ENCODE data around the gene SLC29A3.
A peak's percentile ranks its signal among the peaks of the same experiment; 100 is the strongest.

Gene SLC29A3

DNA sequence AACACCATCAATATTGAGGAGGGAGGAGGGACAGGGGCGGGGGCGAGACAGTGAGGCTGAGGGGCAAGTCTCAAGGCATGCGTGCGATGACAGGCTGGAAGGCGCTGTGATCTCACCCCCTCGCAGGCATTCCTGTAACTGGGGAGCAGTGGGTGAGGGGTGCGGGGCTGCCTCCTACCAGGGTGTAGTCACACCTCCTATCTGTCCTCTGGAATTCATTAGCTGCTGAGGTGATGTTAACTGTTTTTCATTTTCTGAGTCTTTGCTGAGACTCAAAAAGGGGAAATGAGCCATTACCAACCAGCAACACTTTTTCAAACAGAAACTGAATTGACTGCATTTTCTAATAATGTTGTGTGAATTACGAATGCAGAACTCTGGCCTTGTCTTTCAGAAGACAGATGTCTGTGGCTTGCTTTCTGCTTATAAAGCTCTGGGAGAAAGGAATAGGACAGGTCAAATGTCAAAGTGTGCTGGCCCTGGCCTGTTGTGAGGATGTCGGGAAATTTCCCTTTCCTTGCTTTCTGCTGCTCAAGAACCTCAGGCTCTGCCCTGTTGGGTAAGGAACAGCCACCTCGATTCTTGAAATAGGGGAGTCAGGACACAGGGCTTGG is 53.9 kb downstream of the SLC29A3 start:
- DNase-seq, result no peak

DNA sequence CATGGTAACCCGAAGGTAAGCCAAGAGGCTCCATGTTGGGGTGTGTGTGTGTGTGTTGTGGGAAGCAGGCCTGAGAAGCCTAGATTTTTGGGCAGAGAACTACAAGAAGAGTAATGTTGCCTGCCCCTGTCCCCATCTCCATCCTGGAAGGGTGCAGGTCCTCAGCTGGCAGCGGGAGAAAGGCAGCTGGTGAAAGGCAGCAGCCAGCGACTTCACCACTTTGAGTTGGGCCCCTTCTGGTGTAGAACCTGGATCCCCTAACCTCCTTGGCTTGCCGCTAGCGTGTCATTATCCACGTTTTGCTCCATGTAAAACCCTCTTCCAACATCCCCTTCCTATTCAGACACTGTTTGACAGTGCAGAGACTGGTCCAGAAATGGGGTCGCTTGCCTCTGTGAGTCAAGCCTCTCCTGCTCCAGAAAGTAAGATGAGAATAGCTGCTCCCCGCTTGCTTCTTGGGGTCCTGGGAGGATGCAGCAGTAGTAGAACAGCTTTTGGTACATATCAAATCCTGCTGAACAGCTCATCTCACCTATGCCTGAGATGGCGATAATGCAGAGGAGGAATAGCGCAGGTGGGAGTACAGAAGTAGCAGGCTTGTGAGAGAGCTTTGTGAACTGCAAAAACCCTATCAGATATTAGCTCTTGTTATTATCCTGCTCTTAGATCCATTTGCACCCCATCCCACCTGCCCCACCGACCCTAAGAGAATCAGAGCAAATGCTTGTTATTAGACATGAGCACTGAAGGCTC is 55.6 kb downstream of the SLC29A3 start:
- DNase-seq, result no peak

DNA sequence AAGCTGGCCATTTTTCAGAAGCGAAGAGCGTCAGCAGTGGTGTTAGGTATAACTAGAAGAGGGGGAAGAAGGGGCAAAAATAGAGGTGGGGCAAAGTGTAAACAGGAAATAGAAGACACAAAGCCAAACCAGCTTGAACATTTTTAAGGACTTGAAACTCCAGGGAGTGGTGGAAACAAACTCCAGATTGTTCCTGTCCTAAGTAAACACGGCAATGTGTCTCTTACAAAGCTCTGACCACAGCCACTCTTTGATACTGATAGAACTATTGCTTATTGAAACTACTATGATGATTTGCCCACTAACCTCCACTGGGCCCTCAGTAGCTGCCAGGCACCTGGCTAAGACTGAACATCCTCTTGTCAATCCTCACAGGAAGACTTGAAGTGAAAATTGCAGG is 56.9 kb downstream of the SLC29A3 start:
- DNase-seq, result no peak

DNA sequence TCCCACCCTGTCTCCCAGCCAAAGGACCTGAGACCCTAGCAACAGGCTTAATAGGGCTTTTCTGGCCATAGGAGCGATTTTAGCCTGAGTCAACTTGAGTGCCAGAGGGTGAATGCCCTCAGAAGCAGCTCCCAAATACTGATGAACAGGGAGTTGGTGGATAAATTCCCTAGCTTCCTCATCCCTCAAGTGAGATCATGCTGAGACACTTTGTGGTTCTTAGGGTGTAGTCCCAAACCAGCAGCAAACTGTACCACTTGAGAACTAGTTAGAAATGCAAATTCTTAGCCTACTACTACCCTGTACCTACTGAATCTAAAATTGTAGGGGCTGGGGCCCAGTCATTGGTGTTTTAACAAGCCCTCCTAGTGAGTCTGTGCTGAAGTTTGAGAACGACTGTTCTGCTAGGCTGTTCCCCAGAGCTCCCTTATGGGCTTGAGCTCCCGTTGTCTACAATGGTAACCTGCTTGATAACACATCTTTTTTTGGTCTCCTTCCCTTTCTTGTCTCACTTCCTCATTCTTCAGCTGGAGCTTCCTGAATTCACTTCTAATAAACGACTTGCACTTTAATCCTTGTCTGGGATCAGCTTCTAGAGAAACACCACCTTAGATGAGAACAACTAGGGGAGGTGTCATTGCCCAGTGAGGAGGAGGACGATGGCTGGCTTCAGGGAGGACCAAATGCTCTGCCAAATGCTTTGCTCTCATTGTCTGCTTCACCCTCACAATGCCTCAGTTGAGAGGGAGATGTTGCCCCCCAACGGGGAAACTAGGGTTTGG is 59.5 kb downstream of the SLC29A3 start:
- DNase-seq, result no peak

DNA sequence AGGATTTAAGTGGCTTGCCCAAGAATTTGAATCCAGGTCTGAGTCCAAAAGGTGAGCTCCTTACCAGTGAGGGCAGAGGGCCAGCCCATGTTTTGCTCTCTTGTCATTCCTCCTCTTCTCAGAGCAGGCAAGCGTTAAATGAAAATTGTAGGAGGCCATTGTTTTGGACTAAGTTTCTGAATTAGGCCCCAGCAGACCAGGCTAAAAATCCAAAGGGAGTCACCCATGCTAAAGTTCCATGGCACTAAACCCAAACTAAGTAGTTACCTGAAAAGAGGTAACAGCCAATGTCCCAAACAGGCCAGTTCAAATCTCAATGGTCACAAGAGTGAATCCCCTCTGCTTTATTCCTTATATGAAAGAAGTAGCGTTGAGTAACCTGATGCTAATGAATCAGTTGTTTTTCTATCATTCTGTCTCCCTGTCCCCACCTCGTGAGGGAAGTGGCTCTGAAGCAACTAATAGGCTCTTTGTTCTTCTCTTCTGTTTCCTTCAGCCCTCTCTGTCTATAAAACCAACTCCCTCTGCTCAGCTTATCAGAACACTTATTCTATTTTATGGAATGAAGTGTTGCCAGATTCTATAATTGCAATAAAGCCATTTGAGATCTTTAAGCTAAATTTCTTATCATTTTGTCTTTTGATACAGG is 60.2 kb downstream of the SLC29A3 start:
- no peak for DNase-seq

DNA sequence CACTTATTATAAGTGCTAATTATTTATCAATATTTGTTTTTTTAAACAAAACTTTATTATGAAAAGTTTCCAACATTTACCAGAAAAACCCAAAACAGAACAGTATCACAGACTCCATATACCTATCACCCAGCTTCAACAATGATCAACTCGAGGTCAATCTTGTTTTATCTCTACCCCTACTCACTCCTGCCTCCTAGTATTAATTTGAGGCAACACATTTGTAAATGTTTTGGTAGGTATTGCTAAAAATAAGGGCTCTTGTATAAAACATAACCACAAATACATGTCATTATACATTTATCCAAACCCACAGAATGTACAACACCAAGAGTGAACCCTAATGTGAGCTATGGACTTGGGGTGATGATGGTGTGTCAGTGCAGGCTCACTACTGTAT is 61.8 kb downstream of the SLC29A3 start:
- DNase-seq, result no peak

DNA sequence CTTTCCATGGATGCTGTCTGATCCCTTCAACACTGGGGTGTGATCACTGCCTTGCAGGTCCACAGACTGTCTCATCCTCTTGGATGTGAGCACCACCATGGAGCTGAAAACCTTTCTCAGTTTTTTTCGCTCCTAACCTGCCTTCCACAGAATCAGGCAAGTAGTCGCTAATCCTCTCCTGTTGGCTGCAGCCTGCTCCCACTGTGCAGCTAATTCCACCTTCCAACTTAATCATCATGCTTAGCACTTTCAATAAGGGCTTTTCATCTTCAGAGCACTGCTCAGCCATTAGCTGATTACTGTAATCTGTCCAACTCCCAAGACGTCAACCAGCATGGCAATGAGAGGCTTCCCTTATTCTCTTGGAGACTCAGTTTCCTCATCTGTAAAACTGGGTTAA is 62.6 kb downstream of the SLC29A3 start:
- DNase-seq, result no peak

DNA sequence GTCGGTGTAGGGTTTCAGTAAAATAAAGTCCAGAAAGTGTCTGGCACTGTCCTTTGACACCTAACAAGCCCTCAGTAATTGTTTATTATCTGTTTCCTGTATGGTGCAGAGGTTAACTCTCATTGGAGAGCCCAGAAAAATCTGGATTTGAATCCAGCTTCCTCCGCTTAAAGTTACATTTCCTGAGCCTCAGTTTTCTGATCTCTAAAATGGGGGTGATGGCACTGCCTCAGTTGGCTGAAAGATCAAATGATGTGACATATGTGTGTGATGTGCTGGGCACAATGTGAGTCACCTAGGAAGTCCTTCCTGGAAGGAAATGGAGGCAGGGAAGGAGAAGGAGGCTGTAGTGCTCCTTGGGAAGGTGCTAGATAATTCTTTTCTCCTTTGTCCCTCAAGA is 63.0 kb downstream of the SLC29A3 start:
- no peak for DNase-seq

DNA sequence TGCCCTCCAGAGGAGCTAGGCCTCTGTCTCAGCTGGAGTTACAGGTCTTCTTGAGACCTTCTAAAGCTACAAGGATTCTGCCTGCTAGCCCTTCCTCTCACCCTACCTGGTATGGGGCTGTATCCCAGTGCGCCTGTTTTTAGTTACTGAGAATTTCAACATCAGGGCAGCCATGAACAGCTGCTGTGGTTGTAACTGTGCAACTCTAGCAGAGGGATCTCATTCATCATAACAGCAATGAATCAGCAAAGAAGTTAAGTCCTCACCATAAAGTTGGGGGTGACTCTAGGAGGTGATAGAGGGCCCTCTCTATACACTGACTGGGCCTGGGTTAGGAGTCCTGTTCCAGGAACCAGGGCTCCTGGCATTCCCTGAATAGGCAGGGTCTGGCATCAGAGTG is 63.7 kb downstream of the SLC29A3 start:
- no peak for DNase-seq

DNA sequence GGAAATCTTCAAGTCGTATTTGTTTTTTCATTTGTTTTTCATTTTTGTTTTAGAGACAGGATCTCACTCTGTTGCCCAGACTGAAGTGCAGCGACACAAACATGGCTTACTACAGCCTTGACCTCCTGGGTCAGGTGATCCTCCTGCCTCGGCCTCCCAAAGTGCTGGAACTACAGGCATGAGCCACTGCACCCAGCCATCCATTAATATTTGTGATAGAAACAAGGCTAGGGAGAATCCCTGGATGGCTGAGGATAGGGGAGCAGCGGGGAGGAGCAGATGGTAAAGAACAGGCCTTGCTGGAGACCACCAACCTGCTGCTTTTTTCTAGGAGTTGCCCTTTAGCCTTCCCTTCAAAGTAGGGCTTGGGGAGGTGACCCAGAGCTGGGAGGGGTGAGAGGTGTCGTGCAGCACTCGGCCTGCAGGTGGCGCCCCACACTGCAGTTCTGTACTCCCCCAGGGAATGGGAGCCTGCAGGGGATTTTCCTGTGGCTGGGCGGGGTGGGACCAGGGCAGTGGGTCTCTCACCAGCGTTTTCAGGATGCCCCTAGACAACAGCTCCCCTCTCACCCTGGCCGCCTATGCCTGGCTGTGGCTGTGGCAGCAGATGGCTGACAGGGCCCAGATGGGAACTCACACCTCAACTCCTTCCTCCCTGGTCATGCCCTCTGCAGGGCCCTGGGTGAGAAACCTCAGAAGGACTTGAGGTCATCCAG is 65.1 kb downstream of the SLC29A3 start:
- DNase-seq, result peak; percentile 88

DNA sequence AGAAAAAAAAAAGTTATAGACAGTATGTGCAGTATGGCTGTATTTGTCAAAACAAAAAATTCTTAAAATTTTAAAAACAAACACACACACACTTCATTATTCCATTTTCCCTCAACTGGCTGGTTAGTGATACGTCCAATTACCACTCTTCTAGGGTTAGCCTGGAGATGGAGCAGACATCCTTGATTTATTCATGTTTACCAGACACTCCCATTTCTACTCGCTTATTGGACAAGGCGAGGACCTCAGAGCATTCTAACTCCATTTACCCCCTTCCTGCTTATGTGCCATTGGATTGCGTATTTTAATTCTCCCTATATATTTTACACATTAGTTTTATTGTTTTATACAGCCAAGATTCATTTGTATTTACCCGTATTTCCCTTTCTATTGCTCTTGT is 69.1 kb downstream of the SLC29A3 start:
- DNase-seq, result no peak

DNA sequence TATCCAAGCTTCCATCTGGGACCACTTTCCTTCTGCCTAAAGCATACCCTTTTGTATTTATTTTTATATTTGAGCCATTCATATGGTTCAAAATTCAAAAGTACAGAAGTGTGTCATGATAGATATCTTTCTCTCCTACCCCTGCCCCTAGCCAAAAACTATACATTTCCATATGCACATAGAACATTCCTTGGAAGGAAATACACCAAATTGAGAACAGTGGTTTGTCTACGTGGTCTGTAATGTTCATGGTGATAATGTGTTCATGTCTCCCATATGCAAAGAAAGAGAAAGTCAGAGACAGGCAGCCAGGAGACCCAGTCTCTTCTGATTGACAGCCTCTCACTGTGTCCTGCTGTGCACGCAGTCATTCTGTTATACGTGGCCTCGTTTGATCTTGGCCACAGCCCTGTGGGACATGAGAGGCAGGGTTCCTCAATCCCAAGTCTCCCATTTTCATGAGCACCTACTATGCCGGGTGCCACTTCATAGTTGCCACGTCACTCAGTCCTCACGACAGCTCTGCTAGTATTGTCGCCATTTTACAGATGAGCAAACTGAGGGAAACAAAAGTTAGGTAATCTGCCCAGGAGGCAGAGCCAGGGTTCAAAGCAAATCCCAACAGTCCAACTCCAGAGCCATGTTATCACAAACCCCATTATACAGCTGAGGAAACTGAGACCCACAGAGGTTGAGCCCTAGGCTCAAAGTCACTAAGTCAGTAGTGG is 69.7 kb downstream of the SLC29A3 start:
- DNase-seq, result no peak

DNA sequence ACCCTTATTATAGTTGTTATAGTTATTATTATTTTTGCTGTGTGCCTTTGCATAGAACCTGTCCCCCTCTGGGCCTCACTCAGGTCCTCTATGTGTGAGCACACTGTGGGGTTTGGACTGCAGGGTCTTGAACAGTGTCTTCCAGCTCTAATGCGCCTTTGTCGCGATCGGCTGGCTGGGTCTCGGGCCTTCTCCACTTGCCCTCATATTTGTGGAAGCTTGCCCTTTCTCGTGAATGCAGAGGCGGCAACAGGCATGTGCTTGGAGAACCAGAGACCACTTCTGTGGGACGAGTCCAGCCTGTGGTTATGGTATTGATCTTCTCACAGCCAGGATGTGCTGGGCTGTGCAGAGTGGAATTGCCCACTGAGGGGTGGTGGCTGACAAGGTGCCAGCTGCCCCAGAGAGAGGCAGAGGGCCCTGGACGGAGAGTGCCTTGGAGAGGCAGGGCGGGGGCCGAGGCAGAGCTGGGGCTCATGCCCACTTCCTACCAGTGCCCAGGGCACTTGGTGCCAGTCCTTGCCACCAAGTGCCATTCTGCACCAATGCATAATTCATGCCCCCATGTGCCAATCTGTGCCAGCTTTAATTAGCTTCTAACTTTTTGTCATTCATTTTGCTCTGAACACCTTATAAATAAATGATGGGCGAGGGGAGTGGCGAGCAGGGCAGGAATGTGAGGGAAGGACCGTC is 70.9 kb downstream of the SLC29A3 start:
- no peak for DNase-seq

DNA sequence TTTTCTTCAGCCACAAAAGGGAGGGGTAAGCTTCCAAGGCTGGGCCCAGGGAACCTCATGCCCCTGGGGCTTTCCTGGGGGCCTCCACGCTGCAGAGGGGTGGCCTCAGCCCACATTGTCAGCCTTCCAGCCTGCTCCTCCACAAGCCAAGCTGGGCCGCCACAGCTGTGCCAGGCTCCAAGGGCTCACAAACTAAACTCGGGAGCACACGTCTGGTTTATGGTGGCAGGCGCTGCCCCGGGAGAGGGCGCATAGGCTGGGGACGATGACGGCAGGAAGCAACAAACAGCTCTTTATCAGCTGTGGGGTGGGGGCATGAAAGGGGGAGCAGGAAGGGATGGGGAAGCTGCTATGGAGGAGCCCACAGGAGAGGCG is 71.4 kb downstream of the SLC29A3 start:
- no peak for DNase-seq

DNA sequence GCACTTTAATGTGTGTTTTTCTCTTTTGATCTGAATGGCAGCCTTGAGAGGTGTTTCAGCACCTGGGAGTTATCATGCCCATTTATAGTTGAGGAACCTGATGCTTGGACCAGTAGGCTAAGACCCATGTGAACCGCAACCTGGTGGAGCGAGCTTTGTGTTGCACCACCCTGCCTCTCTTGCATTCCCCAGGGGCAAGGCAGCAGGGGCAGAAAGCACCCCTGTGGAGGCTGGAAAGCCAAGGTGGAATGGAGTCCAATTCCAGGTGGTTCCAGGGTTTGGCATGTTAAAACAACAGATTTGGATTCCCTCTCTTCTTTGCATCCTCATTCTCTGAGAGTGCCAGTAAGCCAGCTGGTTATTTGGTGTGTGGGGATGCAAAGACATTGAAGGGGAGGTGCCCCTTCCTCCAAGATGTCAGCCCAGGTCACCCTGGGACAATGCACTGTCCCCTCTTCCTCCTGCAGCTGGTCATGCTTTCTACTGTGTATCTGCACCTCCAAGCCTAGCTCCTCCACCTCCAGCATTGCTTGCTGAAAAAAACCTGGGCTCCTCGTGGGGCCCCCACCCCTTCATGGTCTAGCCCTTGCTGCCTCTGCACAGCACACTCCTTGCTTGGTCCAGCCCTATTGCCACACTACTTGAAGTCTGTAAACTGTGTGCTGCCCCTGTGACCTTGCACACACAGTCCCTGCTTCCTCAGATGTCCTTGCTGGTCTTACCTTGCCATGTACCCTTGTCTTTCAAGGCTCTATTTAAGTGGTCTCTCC is 72.0 kb downstream of the SLC29A3 start:
- DNase-seq, result no peak

DNA sequence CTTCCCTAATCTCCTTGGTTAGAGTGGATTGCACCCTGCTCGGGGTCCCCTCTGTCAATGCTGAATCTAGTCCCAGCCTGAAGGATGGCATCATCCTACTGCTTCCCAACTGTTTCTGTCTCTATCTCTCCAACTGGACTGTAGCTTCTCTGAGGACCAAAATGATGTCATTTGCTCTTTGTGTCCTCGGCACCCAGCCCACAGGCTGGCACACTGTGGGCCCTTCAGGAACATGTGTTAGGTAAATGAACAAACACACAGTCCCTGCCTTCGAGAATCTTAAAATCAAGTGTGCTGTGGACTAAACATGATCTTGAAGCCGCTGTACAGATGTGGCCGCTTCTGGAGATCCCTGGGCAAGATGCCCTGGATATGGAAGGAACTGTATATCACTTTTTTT is 72.6 kb downstream of the SLC29A3 start:
- DNase-seq, result no peak

DNA sequence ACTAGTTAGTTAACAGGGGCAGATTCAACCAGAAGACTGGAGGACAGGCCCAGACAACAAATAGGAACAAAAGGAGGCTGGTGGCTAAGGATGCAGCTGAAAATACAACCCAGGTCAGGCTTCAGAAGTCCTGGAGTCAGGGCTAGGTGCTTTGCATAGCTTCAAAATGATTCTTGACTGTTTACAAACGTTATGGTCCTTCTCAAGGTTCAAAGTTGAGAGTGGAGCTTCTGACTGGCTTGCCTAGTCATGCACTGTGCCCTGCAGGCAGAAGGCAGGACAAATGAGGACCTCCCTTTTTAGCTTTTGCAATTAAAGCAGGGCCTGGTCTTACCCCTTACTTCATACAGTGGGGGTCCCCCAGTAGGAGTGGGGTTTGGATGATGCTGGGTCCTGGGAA is 73.2 kb downstream of the SLC29A3 start:
- DNase-seq, result no peak

DNA sequence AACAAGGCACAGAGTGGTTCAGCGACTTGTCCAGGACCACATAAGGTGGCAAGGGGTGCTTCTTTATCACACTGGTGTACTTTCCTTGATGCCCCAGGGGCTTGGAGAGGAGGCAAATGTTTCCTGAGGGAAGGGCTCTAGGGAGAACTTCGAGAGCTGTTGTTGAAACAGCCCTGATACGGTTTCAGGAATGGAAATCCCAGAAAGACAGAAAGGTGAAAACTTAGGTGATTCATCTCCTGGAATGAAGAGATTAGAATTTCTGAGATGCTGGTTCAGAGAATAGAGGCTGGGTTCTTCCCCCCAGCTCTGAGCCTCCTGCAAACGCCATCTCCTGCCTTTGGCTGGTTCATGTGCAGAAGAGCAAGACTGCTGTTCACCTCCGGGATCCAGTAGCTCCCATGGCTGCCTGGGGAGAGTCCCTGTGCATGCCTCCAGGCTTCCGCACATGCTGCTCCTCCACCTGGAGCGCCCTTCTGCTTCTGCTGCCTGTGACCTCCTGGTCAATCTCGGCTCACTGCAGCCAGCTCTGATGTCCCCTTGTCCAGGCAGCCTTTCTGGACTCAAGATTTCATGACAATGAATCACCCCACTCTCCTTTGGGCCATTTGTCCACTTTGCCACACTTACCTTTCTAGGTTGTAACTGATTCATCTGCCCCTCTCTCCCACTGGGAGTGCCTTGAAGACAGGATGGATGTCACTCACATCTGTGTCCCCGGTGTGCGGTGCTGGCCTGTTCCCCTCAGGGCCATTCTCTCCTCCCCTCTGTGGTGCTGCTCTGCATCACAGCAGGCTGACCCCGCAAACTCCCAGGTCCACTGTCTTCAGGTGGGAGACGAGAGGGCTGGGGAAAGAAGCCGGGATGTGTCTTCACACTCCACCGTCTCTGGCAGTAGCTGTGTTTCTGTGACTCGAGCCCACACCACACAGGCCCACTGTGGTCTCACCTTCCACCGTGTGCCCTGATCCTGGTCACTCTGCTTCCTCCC is 74.0 kb downstream of the SLC29A3 start:
- no peak for DNase-seq

DNA sequence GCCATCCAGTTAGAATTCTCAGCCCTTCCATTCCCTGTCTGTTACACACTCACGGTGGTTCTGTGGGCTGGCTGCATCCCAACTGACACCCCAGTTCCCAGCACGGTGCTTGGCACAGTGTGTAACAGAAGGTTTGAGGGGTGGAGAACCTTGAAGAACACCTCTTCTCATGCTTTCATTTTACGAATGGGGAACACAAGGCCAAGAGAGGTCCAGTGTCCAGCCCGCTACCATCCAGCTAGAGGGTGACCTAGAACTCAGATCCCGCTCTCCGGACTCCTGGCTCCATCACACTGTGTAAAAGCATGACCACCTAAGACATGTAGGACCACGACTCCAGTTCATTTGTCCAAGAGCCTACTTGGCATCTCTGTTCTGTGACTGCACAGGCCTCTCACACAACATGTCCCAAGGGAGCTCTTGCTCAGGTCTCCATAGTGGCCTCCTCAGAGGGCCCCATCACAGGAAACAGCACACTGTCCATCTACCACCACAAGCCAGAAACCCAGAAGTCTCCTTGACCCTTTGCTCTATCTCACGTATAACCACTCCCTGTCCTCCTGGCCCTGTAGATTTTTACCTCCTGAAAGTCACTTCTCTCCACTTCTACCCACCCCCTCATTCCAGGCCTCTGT is 74.9 kb downstream of the SLC29A3 start:
- DNase-seq, result no peak

Measured in retina (tissue), 1 donor.